Liver (tissue), 9 donors: ENCODE data around the gene C21orf58. TPM values are rescaled to one million over a fixed set of nuclear protein-coding genes. Genes with fewer than 3 reads are reported as not detected.

Experiments
- DNase-seq: peaks from one replicate; pipeline ENCODE4 v3.0.0-alpha.2; 2017; ENCODE audit warnings: low spot score
- H3K27ac ChIP-seq, 2 donors: one replicate each; pipeline ENCODE4 v1.7.0; 2013; ENCODE audit warnings: inconsistent platforms in 2 of 2, low read length in 2 of 2, control low read depth in 1 of 2, low read depth in 1 of 2, mild to moderate bottlenecking in 1 of 2
- H3K27me3 ChIP-seq, 4 donors: one replicate each; pipeline versions ENCODE4 v1.6.1 to v1.7.0; 2013; ENCODE audit warnings: low read length in 3 of 4, inconsistent platforms in 1 of 4, mild to moderate bottlenecking in 1 of 4, moderate library complexity in 1 of 4; ENCODE audit not compliant: control insufficient read depth in 4 of 4, insufficient read depth in 4 of 4
- H3K36me3 ChIP-seq, 4 donors: one replicate each; pipeline versions ENCODE4 v1.6.1 to v1.7.0; 2013; ENCODE audit warnings: low read length in 3 of 4, mild to moderate bottlenecking in 3 of 4, low read depth in 1 of 4, moderate library complexity in 1 of 4; ENCODE audit not compliant: control insufficient read depth in 4 of 4, insufficient read depth in 3 of 4
- H3K4me1 ChIP-seq, 4 donors: one replicate each; pipeline versions ENCODE4 v1.6.1 to v1.7.0; 2013; ENCODE audit warnings: low read length in 3 of 4, mild to moderate bottlenecking in 3 of 4, moderate library complexity in 1 of 4; ENCODE audit not compliant: control insufficient read depth in 4 of 4, insufficient read depth in 4 of 4
- H3K4me3 ChIP-seq, 3 donors: one replicate each; pipeline versions ENCODE4 v1.6.1 to v1.7.0; 2013; ENCODE audit warnings: low read length in 3 of 3, control low read depth in 1 of 3, low read depth in 1 of 3, mild to moderate bottlenecking in 1 of 3
- H3K9ac ChIP-seq, 2 donors: one replicate each; pipeline ENCODE4 v1.7.0; 2013; ENCODE audit warnings: low read length in 2 of 2, mild to moderate bottlenecking in 2 of 2, moderate library complexity in 2 of 2, control low read depth in 1 of 2, low read depth in 1 of 2
- H3K9me3 ChIP-seq, 4 donors: one replicate each; pipeline versions ENCODE4 v1.6.1 to v1.7.0; 2013; ENCODE audit warnings: low read length in 3 of 4; ENCODE audit not compliant: control insufficient read depth in 4 of 4
- EGR1 ChIP-seq, 2 donors: IDR thresholded peaks; 2 replicates each; pipeline ENCODE4 v1.6.1; 2016 to 2018; ENCODE audit warnings: antibody characterized with exemption in 2 of 2, low read depth in 2 of 2
- FOXA1 ChIP-seq: IDR thresholded peaks from 2 replicates; pipeline ENCODE4 v1.6.1; 2016; ENCODE audit warnings: antibody characterized with exemption
- FOXA2 ChIP-seq: IDR thresholded peaks from 2 replicates; pipeline ENCODE4 v1.6.1; 2016; ENCODE audit warnings: antibody characterized with exemption
- GABPA ChIP-seq, 2 donors: IDR thresholded peaks in 1 of 2; conservative IDR thresholded peaks in 1 of 2; 2 replicates each; pipeline ENCODE4 v1.6.1; 2016; ENCODE audit warnings: antibody characterized with exemption in 2 of 2, mild to moderate bottlenecking in 1 of 2, moderate library complexity in 1 of 2
- HNF4A ChIP-seq, 2 donors: conservative IDR thresholded peaks; 2 replicates each; pipeline ENCODE4 v1.6.1; 2016; ENCODE audit warnings: antibody characterized with exemption in 2 of 2, mild to moderate bottlenecking in 2 of 2
- HNF4G ChIP-seq: IDR thresholded peaks from 2 replicates; pipeline ENCODE4 v1.6.1; 2016; ENCODE audit warnings: antibody characterized with exemption
- JUND ChIP-seq, 2 donors: IDR thresholded peaks; 2 replicates each; pipeline ENCODE4 v1.6.1; 2016; ENCODE audit warnings: antibody characterized with exemption in 2 of 2
- NR2F2 ChIP-seq: IDR thresholded peaks from 2 replicates; pipeline ENCODE4 v1.6.1; 2016; ENCODE audit warnings: antibody characterized with exemption
- RAD21 ChIP-seq, 2 donors: IDR thresholded peaks; 2 replicates each; pipeline ENCODE4 v1.6.1; 2016; ENCODE audit warnings: antibody characterized with exemption in 2 of 2, mild to moderate bottlenecking in 2 of 2
- RXRA ChIP-seq, 2 donors: IDR thresholded peaks; 2 replicates each; pipeline ENCODE4 v1.6.1; 2017 to 2018; ENCODE audit warnings: antibody characterized with exemption in 2 of 2, mild to moderate bottlenecking in 1 of 2
- SP1 ChIP-seq: IDR thresholded peaks from 2 replicates; pipeline ENCODE4 v1.6.1; 2018; ENCODE audit warnings: antibody characterized with exemption, mild to moderate bottlenecking
- TAF1 ChIP-seq: conservative IDR thresholded peaks from 2 replicates; pipeline ENCODE4 v1.6.1; 2016; ENCODE audit warnings: antibody characterized with exemption, mild to moderate bottlenecking
- YY1 ChIP-seq: IDR thresholded peaks from 2 replicates; pipeline ENCODE4 v1.6.1; 2016; ENCODE audit warnings: antibody characterized with exemption, mild to moderate bottlenecking
- WGBS: extraction: QIAGEN DNeasy Blood & Tissue Kit; methylation state at CpG from one replicate; pipeline ENCODE4 v1.1.7; 2013; 5-methylcytosine and 5-hydroxymethylcytosine counted together
- polyA plus RNA-seq, 2 donors: library from polyadenylated mRNA; stranded (reverse) in 1 of 2; unstranded in 1 of 2; fragments of 200-250 nt in 1 of 2; fragments of >200 nt in 1 of 2; fragmentation: Nextera tagmentation in 1 of 2; extraction: Ambion mirVana in 1 of 2; gene quantifications; one replicate each; pipeline versions ENCODE4 v1.2.1 to v1.2.3, GENCODE V29; 2013 to 2015
- total RNA-seq, 2 donors: library from RNA; depleted of rRNA; stranded (reverse); fragments of >200 nt; gene quantifications; one replicate each; pipeline ENCODE4 v1.2.3, GENCODE V29; 2014
- TF ChIP-seq, protein P1 (sequence below): IDR thresholded peaks from 2 replicates; pipeline ENCODE4 v1.6.1; 2016; ENCODE audit warnings: antibody characterized with exemption, mild to moderate bottlenecking
- TF ChIP-seq, protein P2 (sequence below): IDR thresholded peaks from 2 replicates; pipeline ENCODE4 v1.6.1; 2016; ENCODE audit warnings: antibody characterized with exemption
- TF ChIP-seq, protein P3 (sequence below): IDR thresholded peaks from 2 replicates; pipeline ENCODE4 v1.6.1; 2016; ENCODE audit warnings: antibody characterized with exemption
- TF ChIP-seq, protein P4 (sequence below): fragments of 150-350 bp; IDR thresholded peaks from 2 replicates; pipeline ENCODE4 v1.5.1; 2017; ENCODE audit warnings: improper control_type of control experiment, low read depth, low read length; ENCODE audit not compliant: missing input control
- TF ChIP-seq, protein P5 (sequence below): IDR thresholded peaks from 2 replicates; pipeline ENCODE4 v1.6.1; 2016; ENCODE audit warnings: antibody characterized with exemption
- donor health status: healthy.
- donor health status: healthy.
- donor health status: healthy.
- donor health status: healthy.
- donor health status: healthy.

The C21orf58 gene
- total and polyA plus RNA-seq, 4 donors = 0.59 to 17.7 (median 0.68) TPM

DNA sequence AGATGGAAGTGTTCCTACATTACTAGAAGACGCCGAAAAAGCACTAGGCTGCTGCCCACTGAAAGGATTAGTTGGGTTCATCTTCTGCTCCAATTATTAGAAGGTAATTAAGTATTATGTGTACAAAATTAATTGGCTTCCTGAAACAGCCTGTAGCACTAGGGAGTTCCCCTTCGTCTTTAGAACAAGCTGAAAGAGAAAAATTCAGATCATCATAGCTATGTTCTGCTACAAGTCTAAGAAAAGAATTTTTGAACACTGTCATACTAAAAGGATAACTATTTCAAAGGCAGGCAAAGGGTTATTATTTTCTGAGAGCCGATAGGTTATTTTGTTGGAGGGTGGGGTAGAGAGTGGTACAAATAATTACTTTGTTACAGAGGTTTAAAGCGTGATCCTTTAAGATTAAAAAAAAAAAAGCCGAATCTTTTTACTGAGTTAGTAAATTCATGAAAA is 38.4 kb downstream of the C21orf58 start, which contains the start of gene MCM3AP:
Gene MCM3AP (minus strand): TSS at position 406 of the 456 bp plus-strand sequence. CDS start 325 bp downstream, at position 81.
- no peak for DNase-seq
- 40% methylated on average over 6 of the region's 6 CpGs for WGBS
- Histone ChIP-seq H3K36me3 (peaks cover 4 to 7% (median 7%) of the 10 kb centered on the region in 4 donors), H3K27ac (peak within 1 kb of the TSS; percentile 96), H3K9me3 (no peaks in the 10 kb centered on the region), H3K4me3 (peak within 1 kb of the TSS; percentile 92 to 96 (median 95)), H3K9ac (peak within 1 kb of the TSS; percentile 81 to 94), H3K4me1 (peaks cover 10 to 34% (median 31%) of the 10 kb centered on the region in 4 donors), H3K27me3 (no peaks in the 10 kb centered on the region)
- TF ChIP-seq HNF4G (no peak), GABPA (IDR thresholded peaks at IDR 0.05 in 1 of 2, conservative IDR thresholded peaks at IDR 0.05 in 1 of 2) (no peak), EGR1 (IDR thresholded peaks at IDR 0.05; ENCODE audit: low read depth in 2 of 2) (no peak), YY1 (no peak), TAF1 (no peak), RXRA (IDR thresholded peaks at IDR 0.05) (no peak)
- TF ChIP-seq, protein P1, sequence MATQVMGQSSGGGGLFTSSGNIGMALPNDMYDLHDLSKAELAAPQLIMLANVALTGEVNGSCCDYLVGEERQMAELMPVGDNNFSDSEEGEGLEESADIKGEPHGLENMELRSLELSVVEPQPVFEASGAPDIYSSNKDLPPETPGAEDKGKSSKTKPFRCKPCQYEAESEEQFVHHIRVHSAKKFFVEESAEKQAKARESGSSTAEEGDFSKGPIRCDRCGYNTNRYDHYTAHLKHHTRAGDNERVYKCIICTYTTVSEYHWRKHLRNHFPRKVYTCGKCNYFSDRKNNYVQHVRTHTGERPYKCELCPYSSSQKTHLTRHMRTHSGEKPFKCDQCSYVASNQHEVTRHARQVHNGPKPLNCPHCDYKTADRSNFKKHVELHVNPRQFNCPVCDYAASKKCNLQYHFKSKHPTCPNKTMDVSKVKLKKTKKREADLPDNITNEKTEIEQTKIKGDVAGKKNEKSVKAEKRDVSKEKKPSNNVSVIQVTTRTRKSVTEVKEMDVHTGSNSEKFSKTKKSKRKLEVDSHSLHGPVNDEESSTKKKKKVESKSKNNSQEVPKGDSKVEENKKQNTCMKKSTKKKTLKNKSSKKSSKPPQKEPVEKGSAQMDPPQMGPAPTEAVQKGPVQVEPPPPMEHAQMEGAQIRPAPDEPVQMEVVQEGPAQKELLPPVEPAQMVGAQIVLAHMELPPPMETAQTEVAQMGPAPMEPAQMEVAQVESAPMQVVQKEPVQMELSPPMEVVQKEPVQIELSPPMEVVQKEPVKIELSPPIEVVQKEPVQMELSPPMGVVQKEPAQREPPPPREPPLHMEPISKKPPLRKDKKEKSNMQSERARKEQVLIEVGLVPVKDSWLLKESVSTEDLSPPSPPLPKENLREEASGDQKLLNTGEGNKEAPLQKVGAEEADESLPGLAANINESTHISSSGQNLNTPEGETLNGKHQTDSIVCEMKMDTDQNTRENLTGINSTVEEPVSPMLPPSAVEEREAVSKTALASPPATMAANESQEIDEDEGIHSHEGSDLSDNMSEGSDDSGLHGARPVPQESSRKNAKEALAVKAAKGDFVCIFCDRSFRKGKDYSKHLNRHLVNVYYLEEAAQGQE = no peak

DNA sequence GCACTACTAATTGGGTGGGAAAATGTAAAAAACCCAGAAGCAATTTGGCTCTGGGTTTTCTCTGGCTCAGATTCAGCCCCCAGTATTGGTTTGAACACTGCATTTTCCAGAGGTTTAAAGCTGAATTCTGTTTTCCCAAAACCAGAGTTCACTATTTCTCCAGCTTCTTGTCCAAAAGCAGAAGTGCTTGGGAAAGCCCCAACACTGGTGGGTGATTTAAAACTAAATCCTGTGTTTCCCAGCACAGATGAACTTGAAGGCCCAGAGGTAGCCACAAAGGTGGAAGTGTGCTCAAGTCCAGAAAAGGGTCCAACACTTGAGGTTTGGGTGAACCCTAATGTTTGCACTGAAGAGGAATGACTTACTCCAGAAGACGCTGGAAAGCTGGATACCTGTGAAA is 38.9 kb downstream of the C21orf58 start:
- WGBS = 89% methylated on average over 1 of the region's 1 CpG
- H3K4me1 ChIP-seq = peaks cover 10 to 34% (median 31%) of the 10 kb centered on the region in 4 donors
- TF ChIP-seq HNF4A (conservative IDR thresholded peaks at IDR 0.05) (no peak), NR2F2 (no peak), YY1 (no peak), FOXA2 (no peak), JUND (IDR thresholded peaks at IDR 0.05) (no peak), HNF4G (no peak), RXRA (IDR thresholded peaks at IDR 0.05) (no peak), GABPA (IDR thresholded peaks at IDR 0.05 in 1 of 2, conservative IDR thresholded peaks at IDR 0.05 in 1 of 2) (no peak), EGR1 (IDR thresholded peaks at IDR 0.05; ENCODE audit: low read depth in 2 of 2) (no peak), RAD21 (IDR thresholded peaks at IDR 0.05) (no peak), SP1 (no peak), FOXA1 (no peak), TAF1 (no peak)
- TF ChIP-seq, protein P1 = no peak
- TF ChIP-seq, protein P2, sequence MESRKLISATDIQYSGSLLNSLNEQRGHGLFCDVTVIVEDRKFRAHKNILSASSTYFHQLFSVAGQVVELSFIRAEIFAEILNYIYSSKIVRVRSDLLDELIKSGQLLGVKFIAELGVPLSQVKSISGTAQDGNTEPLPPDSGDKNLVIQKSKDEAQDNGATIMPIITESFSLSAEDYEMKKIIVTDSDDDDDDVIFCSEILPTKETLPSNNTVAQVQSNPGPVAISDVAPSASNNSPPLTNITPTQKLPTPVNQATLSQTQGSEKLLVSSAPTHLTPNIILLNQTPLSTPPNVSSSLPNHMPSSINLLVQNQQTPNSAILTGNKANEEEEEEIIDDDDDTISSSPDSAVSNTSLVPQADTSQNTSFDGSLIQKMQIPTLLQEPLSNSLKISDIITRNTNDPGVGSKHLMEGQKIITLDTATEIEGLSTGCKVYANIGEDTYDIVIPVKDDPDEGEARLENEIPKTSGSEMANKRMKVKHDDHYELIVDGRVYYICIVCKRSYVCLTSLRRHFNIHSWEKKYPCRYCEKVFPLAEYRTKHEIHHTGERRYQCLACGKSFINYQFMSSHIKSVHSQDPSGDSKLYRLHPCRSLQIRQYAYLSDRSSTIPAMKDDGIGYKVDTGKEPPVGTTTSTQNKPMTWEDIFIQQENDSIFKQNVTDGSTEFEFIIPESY = no peak
- TF ChIP-seq, protein P3, sequence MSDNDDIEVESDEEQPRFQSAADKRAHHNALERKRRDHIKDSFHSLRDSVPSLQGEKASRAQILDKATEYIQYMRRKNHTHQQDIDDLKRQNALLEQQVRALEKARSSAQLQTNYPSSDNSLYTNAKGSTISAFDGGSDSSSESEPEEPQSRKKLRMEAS = no peak
- TF ChIP-seq, protein P4, sequence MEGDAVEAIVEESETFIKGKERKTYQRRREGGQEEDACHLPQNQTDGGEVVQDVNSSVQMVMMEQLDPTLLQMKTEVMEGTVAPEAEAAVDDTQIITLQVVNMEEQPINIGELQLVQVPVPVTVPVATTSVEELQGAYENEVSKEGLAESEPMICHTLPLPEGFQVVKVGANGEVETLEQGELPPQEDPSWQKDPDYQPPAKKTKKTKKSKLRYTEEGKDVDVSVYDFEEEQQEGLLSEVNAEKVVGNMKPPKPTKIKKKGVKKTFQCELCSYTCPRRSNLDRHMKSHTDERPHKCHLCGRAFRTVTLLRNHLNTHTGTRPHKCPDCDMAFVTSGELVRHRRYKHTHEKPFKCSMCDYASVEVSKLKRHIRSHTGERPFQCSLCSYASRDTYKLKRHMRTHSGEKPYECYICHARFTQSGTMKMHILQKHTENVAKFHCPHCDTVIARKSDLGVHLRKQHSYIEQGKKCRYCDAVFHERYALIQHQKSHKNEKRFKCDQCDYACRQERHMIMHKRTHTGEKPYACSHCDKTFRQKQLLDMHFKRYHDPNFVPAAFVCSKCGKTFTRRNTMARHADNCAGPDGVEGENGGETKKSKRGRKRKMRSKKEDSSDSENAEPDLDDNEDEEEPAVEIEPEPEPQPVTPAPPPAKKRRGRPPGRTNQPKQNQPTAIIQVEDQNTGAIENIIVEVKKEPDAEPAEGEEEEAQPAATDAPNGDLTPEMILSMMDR = no peak
- TF ChIP-seq, protein P5, sequence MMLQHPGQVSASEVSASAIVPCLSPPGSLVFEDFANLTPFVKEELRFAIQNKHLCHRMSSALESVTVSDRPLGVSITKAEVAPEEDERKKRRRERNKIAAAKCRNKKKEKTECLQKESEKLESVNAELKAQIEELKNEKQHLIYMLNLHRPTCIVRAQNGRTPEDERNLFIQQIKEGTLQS = no peak
- no peaks in the 10 kb centered on the region for H3K27me3 ChIP-seq
- no peaks in the 10 kb centered on the region for H3K9me3 ChIP-seq
- H3K9ac ChIP-seq = peak overlapping the region in 1 of 2 donors; percentile 90
- DNase-seq = no peak
- peak overlapping the region in 1 of 3 donors; percentile 92 for H3K4me3 ChIP-seq
- H3K27ac ChIP-seq = no peak overlapping the region
- peaks cover 7 to 12% (median 11%) of the 10 kb centered on the region in 4 donors for H3K36me3 ChIP-seq
